Fibroblast of lung (primary cell): ENCODE results near the gene PIEZO2. TPM values are rescaled to one million over a fixed set of nuclear protein-coding genes. Genes with fewer than 3 reads are reported as not detected.

Experiments
- DNase-seq, 2 donors: peaks; one replicate each; pipeline versions ENCODE4 v3.0.0 to v3.0.0-alpha.2; 2010; ENCODE audit warnings: low read depth in 2 of 2
- H2AFZ ChIP-seq: 2 replicates; pipeline ENCODE4 v1.5.1; 2012; ENCODE audit warnings: low read length, control low read depth, inconsistent platforms
- H3K27ac ChIP-seq: 2 replicates; pipeline ENCODE4 v1.5.1; 2011; ENCODE audit warnings: low read length, control low read depth; ENCODE audit not compliant: insufficient read depth
- H3K27me3 ChIP-seq: 2 replicates; pipeline ENCODE4 v1.5.1; 2011; ENCODE audit warnings: mild to moderate bottlenecking, low read length; ENCODE audit not compliant: control insufficient read depth, insufficient read depth
- H3K36me3 ChIP-seq: 2 replicates; pipeline ENCODE4 v1.5.1; 2011; ENCODE audit warnings: low read length; ENCODE audit not compliant: control insufficient read depth, insufficient read depth
- H3K4me1 ChIP-seq: 2 replicates; pipeline ENCODE4 v1.5.1; 2011; ENCODE audit warnings: low read length; ENCODE audit not compliant: control insufficient read depth, insufficient read depth; ENCODE audit errors: extremely low read depth
- H3K4me2 ChIP-seq: 2 replicates; pipeline ENCODE4 v1.5.1; 2011; ENCODE audit warnings: low read length, control low read depth; ENCODE audit not compliant: insufficient read depth; ENCODE audit errors: extremely low read depth
- H3K4me3 ChIP-seq, 4 experiments: fragments of 200-600 bp in 1 of 4; sonication (generic) in 1 of 4; replicated peaks in 1 of 4; 2 replicates each; pipeline ENCODE4 v1.5.1; 2011 to 2016; ENCODE audit warnings: low read length in 4 of 4, low read depth in 3 of 4, mild to moderate bottlenecking in 3 of 4, control low read depth in 2 of 4, inconsistent platforms in 1 of 4, mixed read lengths in 1 of 4; ENCODE audit not compliant: insufficient read depth in 1 of 4; ENCODE audit errors: control extremely low read depth in 1 of 4
- H3K79me2 ChIP-seq: 2 replicates; pipeline ENCODE4 v1.5.1; 2012; ENCODE audit warnings: mild to moderate bottlenecking, low read length, inconsistent platforms; ENCODE audit not compliant: control insufficient read depth, insufficient read depth
- H3K9ac ChIP-seq: 2 replicates; pipeline ENCODE4 v1.5.1; 2011; ENCODE audit warnings: mild to moderate bottlenecking, low read length, control low read depth; ENCODE audit not compliant: insufficient read depth
- H3K9me3 ChIP-seq: 2 replicates; pipeline ENCODE4 v1.5.1; 2012; ENCODE audit warnings: low read depth, low read length; ENCODE audit not compliant: control insufficient read depth, insufficient read depth
- H4K20me1 ChIP-seq: 2 replicates; pipeline ENCODE4 v1.5.1; 2011; ENCODE audit warnings: low read length; ENCODE audit not compliant: control insufficient read depth, insufficient read depth; ENCODE audit errors: extremely low read depth
- CTCF ChIP-seq, 2 donors: IDR thresholded peaks in 1 of 2; conservative IDR thresholded peaks in 1 of 2; 1 replicate in 1 of 2; 2 replicates in 1 of 2; pipeline ENCODE4 v1.5.1; 2011 to 2012; ENCODE audit warnings: low read length in 2 of 2, control low read depth in 1 of 2, inconsistent platforms in 1 of 2, low read depth in 1 of 2, mild to moderate bottlenecking in 1 of 2
- EZH2 ChIP-seq: IDR thresholded peaks from 2 replicates; pipeline ENCODE4 v1.5.1; 2012; ENCODE audit warnings: low read length, control low read depth, mild to moderate bottlenecking; ENCODE audit errors: missing control alignments
- polyA plus RNA-seq, 2 donors: library from polyadenylated mRNA; depleted of rRNA in 1 of 2; stranded (reverse) in 1 of 2; unstranded in 1 of 2; fragments of >200 nt; gene quantifications; 2 replicates each; pipeline ENCODE4 v1.2.1, GENCODE V29; 2011 to 2012; ENCODE audit warnings: missing spikeins in 1 of 2
- total RNA-seq: library from RNA; depleted of rRNA; stranded (reverse); fragments of >200 nt; gene quantifications from 2 replicates; pipeline ENCODE4 v1.2.1, GENCODE V29; 2014

The PIEZO2 gene
- total and polyA plus RNA-seq, 2 donors (not counting 1 experiment from before 2014, with no cell fraction given) = 1.2 to 6.6 TPM

- no peak overlapping the region for H3K4me3 ChIP-seq
- H4K20me1 ChIP-seq = no peaks in the 10 kb centered on the region
- H3K9ac ChIP-seq = no peak overlapping the region
- no peak overlapping the region for H3K27ac ChIP-seq
- H3K79me2 ChIP-seq = no peaks in the 10 kb centered on the region
- no peaks in the 10 kb centered on the region for H3K4me1 ChIP-seq
- H3K36me3 ChIP-seq = no peaks in the 10 kb centered on the region
- DNase-seq = no peak
- no peak overlapping the region for H2AFZ ChIP-seq
- no peaks in the 10 kb centered on the region for H3K27me3 ChIP-seq
- no peaks in the 10 kb centered on the region for H3K9me3 ChIP-seq
- H3K4me2 ChIP-seq = no peak overlapping the region
- no peak for TF ChIP-seq EZH2
- TF ChIP-seq CTCF (conservative IDR thresholded peaks at IDR 0.05 in 1 of 2, IDR thresholded peaks at IDR 0.05 in 1 of 2; ENCODE audit: low read depth in 1 of 2, low read length in 2 of 2) = no peak
Observed at GRCh38 chr18:11024928-11025669, 124.3 kb downstream of the PIEZO2 start.

GRCh38 chr18:11021477-11021876, 127.9 kb downstream of the PIEZO2 start:
- Histone ChIP-seq H3K36me3 (no peaks in the 10 kb centered on the region), H3K4me2 (no peak overlapping the region), H2AFZ (no peak overlapping the region), H3K27ac (no peak overlapping the region), H3K4me1 (no peaks in the 10 kb centered on the region), H3K4me3 (no peak overlapping the region), H3K9ac (no peak overlapping the region), H3K9me3 (no peaks in the 10 kb centered on the region), H4K20me1 (no peaks in the 10 kb centered on the region), H3K27me3 (no peaks in the 10 kb centered on the region), H3K79me2 (no peaks in the 10 kb centered on the region)
- DNase-seq = no peak
- no peak for TF ChIP-seq CTCF (conservative IDR thresholded peaks at IDR 0.05 in 1 of 2, IDR thresholded peaks at IDR 0.05 in 1 of 2; ENCODE audit: low read depth in 1 of 2, low read length in 2 of 2)
- TF ChIP-seq EZH2 = no peak

- Histone ChIP-seq H3K27me3 (no peaks in the 10 kb centered on the region), H3K4me1 (no peaks in the 10 kb centered on the region), H2AFZ (no peak overlapping the region), H3K4me3 (no peak overlapping the region), H3K27ac (no peak overlapping the region), H4K20me1 (no peaks in the 10 kb centered on the region), H3K36me3 (no peaks in the 10 kb centered on the region), H3K9me3 (no peaks in the 10 kb centered on the region), H3K9ac (no peak overlapping the region), H3K4me2 (no peak overlapping the region), H3K79me2 (no peaks in the 10 kb centered on the region)
- TF ChIP-seq CTCF (conservative IDR thresholded peaks at IDR 0.05 in 1 of 2, IDR thresholded peaks at IDR 0.05 in 1 of 2; ENCODE audit: low read depth in 1 of 2, low read length in 2 of 2) (no peak), EZH2 (no peak)
- DNase-seq = no peak
Observed at GRCh38 chr18:11020877-11021414, 128.4 kb downstream of the PIEZO2 start.
